Activated CD4-positive, CD25-positive, alpha-beta regulatory T cell (primary cell): ENCODE measurements around the gene MAMSTR.
A peak's percentile ranks its signal among the peaks of the same experiment; 100 is the strongest.

ENCODE experiments used
- DNase-seq, 4 experiments: peaks; one replicate each; lab custom pipeline; 2025; lab: John Stamatoyannopoulos, UW

Gene MAMSTR

GRCh38 chr19:48746110-48746509, 26.6 kb upstream of the MAMSTR start:
- DNase-seq: no peak

- DNase-seq: no peak
These were observed 25.9 kb upstream of the MAMSTR start for GRCh38 chr19:48745208-48745995.

GRCh38 chr19:48742096-48742495, 22.6 kb upstream of the MAMSTR start:
- no peak for DNase-seq

GRCh38 chr19:48741129-48741999, 21.8 kb upstream of the MAMSTR start:
- DNase-seq: no peak

GRCh38 chr19:48740164-48740972, 20.8 kb upstream of the MAMSTR start, which contains the start of gene RASIP1:
TSS of gene RASIP1 (minus strand) at chr19:48740610. CDS start at chr19:48740282, 328 bp downstream.
- no peak for DNase-seq

- no peak for DNase-seq
These were observed 20.1 kb upstream of the MAMSTR start for GRCh38 chr19:48739404-48740163.

GRCh38 chr19:48738557-48739403, 19.3 kb upstream of the MAMSTR start:
- peak; percentile 85 to 90 (median 86) for DNase-seq

GRCh38 chr19:48737360-48737998, 18.0 kb upstream of the MAMSTR start:
- no peak for DNase-seq

- no peak for DNase-seq
These were observed 15.6 kb upstream of the MAMSTR start for GRCh38 chr19:48735031-48735615.

GRCh38 chr19:48734625-48735024, 15.1 kb upstream of the MAMSTR start:
- DNase-seq: no peak

GRCh38 chr19:48731452-48731851, 11.9 kb upstream of the MAMSTR start:
- DNase-seq: no peak

- no peak for DNase-seq
These were observed 9.6 kb upstream of the MAMSTR start for GRCh38 chr19:48728911-48729664.

- DNase-seq: no peak
These were observed 7.0 kb upstream of the MAMSTR start for GRCh38 chr19:48726556-48726955.

- no peak for DNase-seq
These were observed 5.5 kb upstream of the MAMSTR start for GRCh38 chr19:48724796-48725753.

- DNase-seq: no peak
These were observed 2.7 kb upstream of the MAMSTR start for GRCh38 chr19:48722196-48722708.

- peak; percentile 76 to 86 (median 79) for DNase-seq
These were observed 1.2 kb upstream of the MAMSTR start for GRCh38 chr19:48720613-48721296.

- DNase-seq: no peak
These were observed 707 bp upstream of the MAMSTR start for GRCh38 chr19:48720251-48720612.
